ENCODE results near the gene RALA.
A peak's percentile ranks its signal among the peaks of the same experiment; 100 is the strongest.

RALA gene, protein sequence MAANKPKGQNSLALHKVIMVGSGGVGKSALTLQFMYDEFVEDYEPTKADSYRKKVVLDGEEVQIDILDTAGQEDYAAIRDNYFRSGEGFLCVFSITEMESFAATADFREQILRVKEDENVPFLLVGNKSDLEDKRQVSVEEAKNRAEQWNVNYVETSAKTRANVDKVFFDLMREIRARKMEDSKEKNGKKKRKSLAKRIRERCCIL

DNA sequence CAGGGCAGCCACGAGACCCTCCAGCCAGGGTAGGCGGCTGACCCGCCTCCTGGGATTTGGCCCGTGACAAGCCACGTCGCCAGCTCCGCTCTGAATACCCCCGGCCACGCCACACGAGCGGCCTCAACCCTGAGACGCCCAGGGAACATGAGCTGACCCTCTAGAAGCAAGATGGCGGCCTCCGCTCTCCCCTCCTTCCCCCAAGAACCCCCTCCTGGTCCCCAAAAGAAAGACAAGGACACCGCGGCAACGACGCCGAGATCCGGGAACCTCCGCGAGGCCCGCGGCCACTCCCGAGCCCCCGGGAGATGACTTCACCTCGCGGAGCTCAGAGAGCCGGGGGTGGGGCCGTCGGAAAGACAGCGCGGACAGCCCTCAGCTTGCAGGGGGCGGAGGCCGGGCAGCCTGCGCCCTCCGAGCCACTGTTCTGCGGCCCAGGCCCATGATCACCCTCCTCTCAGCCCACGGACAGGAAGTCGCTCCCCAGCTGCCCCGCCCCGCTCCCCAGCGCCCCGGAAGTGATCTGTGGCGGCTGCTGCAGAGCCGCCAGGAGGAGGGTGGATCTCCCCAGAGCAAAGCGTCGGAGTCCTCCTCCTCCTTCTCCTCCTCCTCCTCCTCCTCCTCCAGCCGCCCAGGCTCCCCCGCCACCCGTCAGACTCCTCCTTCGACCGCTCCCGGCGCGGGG is at the start of gene RALA:
Gene RALA (plus strand): TSS at position 526 of the 685 bp plus-strand sequence. CDS start 63,096 bp downstream, outside the sequence.
- DNase-seq: peak; percentile 95

DNA sequence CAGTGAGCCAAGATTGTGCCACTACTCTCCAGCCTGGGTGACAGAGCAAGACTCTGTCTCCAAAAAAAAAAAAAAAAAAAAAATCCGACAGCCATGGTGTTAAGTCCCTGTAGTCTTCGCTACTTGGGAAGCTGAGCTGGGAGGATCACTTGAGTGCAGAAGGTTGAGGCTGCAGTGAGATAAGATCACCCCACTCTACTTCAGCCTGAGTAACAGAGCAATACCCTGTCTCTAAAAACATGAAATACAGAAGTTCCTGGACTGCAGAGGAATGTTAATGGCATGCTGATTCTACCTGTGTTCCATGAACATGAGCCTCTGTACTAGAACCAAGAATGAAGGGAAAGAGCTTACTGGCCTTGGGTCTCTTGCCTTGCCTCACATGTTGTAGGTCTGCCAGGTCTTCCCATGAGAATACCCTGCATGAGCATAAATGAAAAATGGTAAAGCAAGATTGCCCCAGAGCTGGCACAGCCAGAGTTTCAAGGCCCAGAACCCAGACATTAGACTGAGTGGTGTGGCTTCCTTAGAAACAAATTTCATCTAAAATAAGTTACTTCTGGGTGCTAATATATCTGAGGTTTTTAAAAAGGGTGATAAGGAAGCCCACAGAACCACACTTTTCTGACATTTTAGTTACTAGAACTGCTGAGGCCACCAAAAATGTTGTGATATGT is 48.6 kb upstream of the RALA start:
- DNase-seq: no peak

DNA sequence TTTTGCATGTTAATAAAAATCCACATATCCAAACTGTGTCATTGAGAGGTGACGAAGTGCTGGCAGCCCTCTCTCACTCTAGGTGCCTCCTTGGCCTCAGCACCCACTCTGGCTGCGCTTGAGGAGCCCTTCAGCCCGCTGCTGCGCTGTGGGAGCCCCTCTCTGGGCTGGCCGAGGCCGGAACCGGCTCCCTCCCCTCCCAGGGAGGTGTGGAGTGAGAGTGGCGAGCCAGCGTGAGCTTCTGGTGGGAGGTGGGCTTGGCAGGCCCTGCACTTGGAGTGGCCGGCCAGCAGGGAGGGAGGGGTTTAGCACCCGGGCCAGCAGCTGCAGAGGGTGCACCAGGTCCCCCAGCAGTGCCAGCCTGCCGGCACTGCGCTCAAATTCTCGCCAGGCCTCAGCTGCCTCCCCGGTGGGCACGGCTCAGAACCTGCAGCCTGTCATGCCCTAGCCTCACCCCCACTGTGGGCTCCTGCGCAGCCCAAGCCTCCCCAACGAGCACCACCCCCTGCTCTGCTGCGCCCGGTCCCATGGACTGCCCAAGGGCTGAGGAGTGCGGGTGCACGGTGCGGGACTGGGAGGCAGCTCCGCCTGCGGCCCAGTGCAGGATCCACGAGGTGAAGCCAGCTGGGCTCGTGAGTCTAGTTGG is 46.0 kb upstream of the RALA start:
- no peak for DNase-seq

GRCh38 chr7:39580149-39580874 is 43.1 kb upstream of the RALA start:
- DNase-seq: peak; percentile 88

GRCh38 chr7:39582536-39582935 is 40.8 kb upstream of the RALA start:
- no peak for DNase-seq

- no peak for DNase-seq
Measured at GRCh38 chr7:39583539-39583938, 39.8 kb upstream of the RALA start.

DNA sequence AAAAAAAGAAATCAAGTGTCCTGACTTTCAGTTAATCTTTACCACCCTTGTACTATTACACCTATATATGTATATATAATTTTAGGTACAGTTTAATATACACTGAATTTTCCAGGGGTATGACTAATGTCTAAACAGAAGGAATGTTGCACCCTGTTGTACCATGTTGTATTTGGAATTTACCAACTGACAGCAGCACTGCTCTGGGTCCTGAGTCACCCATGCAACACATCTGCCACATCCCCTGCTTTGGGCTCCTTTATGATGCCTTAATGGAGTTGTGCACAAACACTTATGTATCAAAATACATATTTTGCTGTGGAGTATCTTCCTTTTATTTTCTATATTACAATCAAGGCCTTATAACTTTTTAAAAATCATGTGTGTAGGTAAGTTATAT is 36.0 kb upstream of the RALA start:
- peak; percentile 71 for DNase-seq

DNA sequence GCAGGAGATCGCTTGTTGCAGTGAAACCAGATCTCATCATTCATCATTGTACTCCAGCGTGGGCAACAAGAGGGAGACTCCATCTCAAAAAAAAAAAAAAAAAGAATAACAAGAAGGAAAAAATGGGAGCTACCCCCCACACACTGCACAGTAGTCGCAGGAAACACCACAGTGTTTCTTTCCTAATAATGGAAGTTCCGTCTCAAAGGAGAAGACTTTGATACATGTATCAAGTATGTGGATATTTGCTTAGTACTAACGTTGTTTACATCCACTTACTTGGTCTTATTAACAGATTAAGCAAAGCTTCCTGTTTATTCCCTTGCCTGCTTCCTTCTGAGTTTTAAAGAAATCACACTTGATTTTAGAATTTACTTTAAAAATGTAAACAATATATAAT is 35.0 kb upstream of the RALA start:
- DNase-seq: no peak

DNA sequence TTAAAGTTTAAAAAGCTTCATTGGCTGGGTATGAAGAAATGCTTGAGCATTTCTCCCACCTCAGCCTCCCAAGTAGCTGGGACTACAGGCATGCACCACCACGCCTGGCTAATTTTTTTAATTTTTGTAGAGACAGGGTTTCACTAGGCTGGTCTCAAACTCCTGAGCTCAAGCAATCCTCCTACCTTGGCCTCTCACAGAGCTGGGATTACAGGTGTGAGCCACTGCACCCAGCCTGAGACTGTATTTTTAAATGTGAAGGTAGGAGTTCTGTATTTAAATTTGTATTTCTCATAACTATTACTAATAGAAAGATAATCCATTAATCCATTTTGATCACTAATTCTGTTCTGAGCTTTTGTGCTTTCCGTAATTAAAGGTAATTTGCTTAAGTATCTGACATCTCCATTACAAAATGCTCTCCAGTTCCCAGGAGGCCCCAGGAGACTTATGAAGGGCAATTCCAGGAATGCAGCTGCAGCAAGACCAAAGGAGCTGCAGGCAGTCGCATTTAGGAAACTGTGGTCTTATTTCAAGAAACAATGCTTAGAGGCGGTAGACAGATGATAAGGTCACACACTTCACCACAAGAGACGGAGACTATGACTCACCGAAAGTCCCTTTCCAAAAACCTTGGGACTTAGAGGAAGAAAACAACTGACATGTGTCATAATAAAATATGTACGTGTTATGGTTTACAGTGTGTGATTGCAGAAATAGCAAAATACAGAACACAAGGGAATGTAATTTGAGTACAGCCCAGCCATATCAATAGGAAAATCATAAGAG is 33.9 kb upstream of the RALA start:
- peak; percentile 93 for DNase-seq

DNA sequence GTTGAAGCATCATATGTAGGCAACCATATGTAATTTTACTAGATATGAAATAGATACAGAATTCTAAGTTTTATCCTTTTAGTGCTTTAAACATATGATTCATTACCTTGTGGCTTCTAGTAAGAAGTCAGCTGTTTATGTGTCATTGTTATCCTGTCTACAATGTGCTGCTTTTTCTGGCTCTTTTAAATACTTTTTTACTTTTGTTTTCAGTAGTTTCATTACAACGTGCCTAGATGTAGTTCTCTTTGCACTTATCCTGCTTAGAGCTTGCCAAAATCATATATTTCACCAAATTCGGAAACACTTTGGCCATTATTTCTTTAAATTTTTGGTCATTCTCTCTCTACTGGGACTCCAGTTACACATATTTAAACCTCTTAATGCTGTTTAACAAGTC is 30.8 kb upstream of the RALA start:
- peak; percentile 70 for DNase-seq

DNA sequence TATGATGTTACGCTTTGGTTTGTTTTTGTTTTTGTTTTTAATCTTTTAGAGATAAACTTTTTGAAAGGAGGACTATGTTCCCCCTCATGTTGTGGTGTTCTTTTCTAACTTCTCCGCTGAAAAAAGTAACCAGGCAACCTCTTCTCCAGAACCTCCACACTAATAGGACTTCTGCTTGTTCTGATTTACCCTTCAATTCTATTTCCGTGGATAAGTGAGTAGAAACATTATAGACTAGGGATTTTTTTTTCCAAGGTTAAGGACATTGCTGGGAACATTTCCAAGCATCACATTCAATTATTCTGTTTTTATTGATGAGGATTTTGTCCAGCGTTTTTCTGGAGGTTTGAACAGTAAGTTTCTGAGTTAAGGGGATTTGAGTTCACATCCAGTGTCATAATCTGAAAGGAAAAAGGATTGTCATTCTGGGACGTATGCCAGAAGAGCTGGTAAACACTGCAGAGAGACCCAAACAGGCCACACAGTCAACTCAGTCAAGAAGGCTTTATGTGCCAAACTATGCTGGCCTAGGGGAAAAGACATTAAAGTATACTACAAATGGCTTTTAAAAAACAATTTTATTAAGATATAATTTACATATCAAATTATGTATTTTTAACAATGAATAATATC is 28.3 kb upstream of the RALA start:
- peak; percentile 49 for DNase-seq

GRCh38 chr7:39602351-39602750 is 21.0 kb upstream of the RALA start:
- DNase-seq: peak; percentile 59

- no peak for DNase-seq
Measured at GRCh38 chr7:39603924-39604323, 19.4 kb upstream of the RALA start.

DNA sequence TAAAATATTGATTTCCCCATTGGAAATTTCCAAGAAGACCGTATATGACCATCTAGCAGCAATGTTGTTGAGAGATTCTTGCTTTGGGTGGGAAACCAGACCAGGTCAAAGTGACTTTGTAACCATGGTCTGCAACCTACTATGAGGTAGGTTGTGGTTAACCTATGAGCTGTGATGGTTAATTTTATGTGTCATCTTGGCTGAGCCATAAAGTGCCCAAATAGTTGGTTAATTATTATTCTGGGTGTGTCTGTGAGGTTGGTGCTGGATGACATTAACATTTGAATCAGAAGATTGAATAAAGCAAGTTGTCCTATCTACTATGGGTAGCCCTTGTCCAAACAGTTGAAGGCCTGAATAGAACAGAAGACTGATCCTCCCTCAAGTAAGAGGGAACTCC is 18.3 kb upstream of the RALA start:
- DNase-seq: peak; percentile 53

- DNase-seq: no peak
Measured at GRCh38 chr7:39606352-39606751, 17.0 kb upstream of the RALA start.

DNA sequence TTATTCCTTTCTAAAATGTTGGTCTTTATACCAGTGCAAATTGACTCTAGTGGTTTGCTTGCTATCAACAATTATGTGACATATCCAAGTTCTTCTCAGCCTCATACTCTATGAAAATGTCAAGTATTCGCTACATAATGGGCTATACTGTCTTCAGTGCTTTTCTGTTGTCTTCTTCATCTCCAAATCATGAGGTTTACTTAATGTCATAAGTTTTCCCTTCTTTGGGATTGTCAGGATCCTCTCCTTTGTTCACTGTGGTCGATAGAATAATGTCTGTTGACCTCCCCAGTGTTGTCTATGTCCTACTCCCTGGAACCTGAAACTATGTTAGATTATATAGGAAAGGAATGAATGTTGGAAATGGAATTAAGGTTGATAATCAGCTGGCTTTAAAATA is 16.4 kb upstream of the RALA start:
- no peak for DNase-seq

- no peak for DNase-seq
Measured at GRCh38 chr7:39607865-39608264, 15.5 kb upstream of the RALA start.

DNA sequence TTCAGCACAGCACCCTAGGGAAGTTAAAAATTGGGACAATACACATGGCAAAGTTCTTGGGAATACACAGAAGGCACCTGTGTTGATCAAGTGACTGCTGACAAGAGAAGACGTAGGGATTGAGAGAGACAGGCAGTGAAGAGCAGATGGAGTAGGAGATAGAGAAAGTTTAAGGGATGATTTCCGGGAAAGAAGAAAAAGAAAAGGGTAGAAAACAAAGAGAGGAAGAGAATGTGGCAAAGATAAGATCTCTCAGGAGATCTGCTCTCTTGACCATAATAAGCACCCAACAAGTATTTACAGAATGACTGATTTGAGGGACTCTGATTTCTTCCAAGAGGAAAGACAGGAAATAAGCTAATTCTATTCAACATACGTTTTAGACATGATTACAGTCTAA is 15.1 kb upstream of the RALA start:
- no peak for DNase-seq

DNA sequence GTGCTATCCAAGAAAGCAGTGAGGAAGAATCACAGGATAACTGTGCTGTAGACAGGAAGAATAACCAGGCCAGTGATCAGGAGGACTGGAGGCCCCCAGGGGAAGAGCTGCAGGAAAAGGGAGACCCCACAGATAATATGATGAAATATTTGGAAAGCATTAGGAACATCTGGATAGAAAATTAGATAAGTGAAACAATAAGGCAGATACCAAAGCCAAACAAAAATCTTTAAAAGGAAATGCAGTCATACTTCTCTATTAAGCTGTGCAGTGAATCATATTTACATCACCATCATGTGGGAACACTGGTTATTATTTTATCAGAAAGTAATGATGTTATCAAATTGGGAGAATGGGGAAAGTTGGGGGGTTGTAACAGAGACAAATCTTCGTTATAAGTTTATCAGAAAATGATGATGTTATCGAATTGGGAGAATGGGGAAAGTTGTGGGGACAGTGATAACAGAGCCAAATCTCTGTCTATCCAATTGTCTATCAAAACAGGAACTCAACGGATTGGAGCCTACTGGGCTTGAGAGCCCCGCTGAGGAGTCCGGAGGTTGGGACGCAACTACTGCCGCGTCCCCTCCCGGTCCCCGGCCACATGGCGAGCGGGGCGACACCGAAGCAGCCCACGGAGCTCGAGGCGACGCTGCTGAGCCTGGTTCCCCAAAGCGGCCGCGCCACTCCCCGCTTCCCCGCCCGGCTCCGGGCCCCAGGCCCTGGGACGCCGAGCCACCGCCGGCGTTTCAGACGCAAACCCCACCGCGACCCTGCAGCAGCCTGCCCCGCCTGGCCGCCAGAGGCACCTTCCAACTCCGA is 14.0 kb upstream of the RALA start:
- peak; percentile 78 for DNase-seq

- no peak for DNase-seq
Measured at GRCh38 chr7:39609935-39610263, 13.5 kb upstream of the RALA start.

- DNase-seq: peak; percentile 93
Measured at GRCh38 chr7:39613577-39613976, 9.8 kb upstream of the RALA start.
